ENCODE measurements around the gene NIT1.

The NIT1 gene

DNA sequence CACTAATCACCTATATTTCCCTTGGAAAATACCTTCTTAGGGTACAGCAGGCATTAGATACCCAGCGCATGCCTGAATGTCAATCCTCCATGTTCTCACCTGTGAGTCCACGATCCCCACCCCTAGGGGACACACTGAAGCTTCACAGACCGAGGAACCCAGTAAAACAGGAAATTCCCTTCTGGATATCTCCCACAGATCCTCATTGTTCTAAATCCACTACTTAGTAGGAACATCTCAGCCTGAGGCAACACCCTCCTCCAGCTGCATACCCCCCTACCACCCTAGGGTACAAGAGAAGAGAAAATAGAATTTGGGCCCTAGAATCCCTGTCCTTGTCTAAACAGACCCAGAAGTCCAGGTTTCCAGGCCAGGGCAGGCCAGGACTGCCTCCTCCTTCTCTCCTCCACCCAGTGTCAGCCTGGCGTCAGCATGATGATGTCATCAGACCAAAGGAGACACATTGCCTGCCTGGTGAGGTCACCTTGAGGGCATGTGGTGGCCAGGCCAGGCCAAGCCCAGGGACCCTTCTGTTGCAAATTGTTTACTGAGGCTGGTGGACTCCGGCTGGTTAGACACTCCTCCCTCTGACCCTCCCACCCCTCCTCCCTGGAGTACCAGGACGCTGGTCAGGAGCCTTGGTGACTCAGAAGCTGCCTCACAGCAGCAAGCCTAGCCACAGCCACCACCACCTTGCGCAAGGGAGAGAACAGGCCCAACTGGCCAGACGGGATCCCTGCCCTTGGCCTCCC is 34.7 kb upstream of the NIT1 start:
- H3K9ac ChIP-seq (ENCODE audit: low read length), result no peak overlapping the region
- no peaks in the 10 kb centered on the region for H3K36me3 ChIP-seq (ENCODE audit: low read length)
- no peaks in the 10 kb centered on the region for H3K79me2 ChIP-seq (ENCODE audit: insufficient read depth, low read length)
- no peak overlapping the region for H3K27ac ChIP-seq (ENCODE audit: low read depth, low read length)
- no peaks in the 10 kb centered on the region for H3K27me3 ChIP-seq (ENCODE audit: low read length)
- H2AFZ ChIP-seq (ENCODE audit: low read depth, low read length, severe bottlenecking), result no peak overlapping the region
- no peak overlapping the region for H3K4me2 ChIP-seq (ENCODE audit: low read depth, low read length, poor library complexity, severe bottlenecking)
- no peaks in the 10 kb centered on the region for H3F3A ChIP-seq (ENCODE audit: insufficient read depth)
- no peaks in the 10 kb centered on the region for H3K9me2 ChIP-seq (replicated peaks; ENCODE audit: insufficient read depth, low read length)
- no peak for TF ChIP-seq EZH2phosphoT487 (conservative IDR thresholded peaks at IDR 0.05; ENCODE audit: low read length)
- TF ChIP-seq, protein P1, sequence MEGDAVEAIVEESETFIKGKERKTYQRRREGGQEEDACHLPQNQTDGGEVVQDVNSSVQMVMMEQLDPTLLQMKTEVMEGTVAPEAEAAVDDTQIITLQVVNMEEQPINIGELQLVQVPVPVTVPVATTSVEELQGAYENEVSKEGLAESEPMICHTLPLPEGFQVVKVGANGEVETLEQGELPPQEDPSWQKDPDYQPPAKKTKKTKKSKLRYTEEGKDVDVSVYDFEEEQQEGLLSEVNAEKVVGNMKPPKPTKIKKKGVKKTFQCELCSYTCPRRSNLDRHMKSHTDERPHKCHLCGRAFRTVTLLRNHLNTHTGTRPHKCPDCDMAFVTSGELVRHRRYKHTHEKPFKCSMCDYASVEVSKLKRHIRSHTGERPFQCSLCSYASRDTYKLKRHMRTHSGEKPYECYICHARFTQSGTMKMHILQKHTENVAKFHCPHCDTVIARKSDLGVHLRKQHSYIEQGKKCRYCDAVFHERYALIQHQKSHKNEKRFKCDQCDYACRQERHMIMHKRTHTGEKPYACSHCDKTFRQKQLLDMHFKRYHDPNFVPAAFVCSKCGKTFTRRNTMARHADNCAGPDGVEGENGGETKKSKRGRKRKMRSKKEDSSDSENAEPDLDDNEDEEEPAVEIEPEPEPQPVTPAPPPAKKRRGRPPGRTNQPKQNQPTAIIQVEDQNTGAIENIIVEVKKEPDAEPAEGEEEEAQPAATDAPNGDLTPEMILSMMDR (IDR thresholded peaks at IDR 0.05; ENCODE audit: insufficient read depth, low read length, poor library complexity, severe bottlenecking), result no peak
- H3K9me3 ChIP-seq (ENCODE audit: insufficient read depth, low read length), result no peaks in the 10 kb centered on the region
- no peaks in the 10 kb centered on the region for H4K20me1 ChIP-seq (ENCODE audit: low read depth, low read length)
- H3K4me3 ChIP-seq (ENCODE audit: insufficient read depth, low read length, poor library complexity, severe bottlenecking), result no peak overlapping the region

DNA sequence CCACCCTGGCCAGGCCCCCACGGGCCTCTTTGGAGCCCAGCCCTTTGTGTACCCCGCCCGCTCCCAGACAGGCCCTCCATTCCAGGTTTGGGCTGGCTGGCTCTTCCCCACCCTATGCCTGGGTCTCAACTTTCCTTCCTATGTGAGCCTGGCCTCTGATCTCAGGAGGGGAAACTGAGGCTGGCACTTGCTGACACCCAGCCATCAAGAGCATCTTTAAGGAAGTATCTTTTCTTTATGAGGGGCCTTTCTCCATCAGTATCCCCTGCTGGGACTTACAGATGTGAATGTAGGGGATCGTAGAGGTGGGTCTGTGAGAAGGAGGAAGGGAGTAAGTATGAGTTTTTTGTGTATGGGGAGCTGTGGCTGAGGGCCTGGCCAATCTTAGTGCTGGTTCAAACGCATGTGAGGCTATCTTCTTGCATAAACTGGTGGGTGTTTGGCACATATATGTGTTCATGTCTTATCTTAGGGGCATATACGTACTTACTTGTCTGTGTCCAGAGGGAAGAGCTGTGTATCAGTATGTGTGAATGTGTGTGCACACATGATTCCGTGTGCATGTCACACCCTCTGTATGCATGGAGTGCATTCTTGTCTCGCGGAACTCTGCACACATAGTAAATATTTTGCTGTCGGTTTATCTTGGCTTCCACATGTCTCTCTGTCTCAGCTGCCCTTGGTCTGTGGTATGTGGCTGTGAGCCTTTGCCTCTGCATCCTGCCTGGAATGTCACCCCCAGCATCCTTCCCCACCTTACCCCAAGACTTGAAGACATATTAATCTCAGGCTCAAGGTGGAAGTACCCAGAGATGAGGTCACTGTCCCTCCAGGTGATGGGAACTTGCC is 33.9 kb upstream of the NIT1 start:
- no peaks in the 10 kb centered on the region for H3K79me2 ChIP-seq (ENCODE audit: insufficient read depth, low read length)
- no peak overlapping the region for H2AFZ ChIP-seq (ENCODE audit: low read depth, low read length, severe bottlenecking)
- H3K27me3 ChIP-seq (ENCODE audit: low read length), result no peaks in the 10 kb centered on the region
- H3K27ac ChIP-seq (ENCODE audit: low read depth, low read length), result no peak overlapping the region
- H4K20me1 ChIP-seq (ENCODE audit: low read depth, low read length), result no peaks in the 10 kb centered on the region
- no peaks in the 10 kb centered on the region for H3F3A ChIP-seq (ENCODE audit: insufficient read depth)
- TF ChIP-seq, protein P1 (IDR thresholded peaks at IDR 0.05; ENCODE audit: insufficient read depth, low read length, poor library complexity, severe bottlenecking), result no peak
- no peak for TF ChIP-seq EZH2phosphoT487 (conservative IDR thresholded peaks at IDR 0.05; ENCODE audit: low read length)
- H3K9me2 ChIP-seq (replicated peaks; ENCODE audit: insufficient read depth, low read length), result no peaks in the 10 kb centered on the region
- no peak overlapping the region for H3K9ac ChIP-seq (ENCODE audit: low read length)
- no peaks in the 10 kb centered on the region for H3K36me3 ChIP-seq (ENCODE audit: low read length)
- no peak overlapping the region for H3K4me2 ChIP-seq (ENCODE audit: low read depth, low read length, poor library complexity, severe bottlenecking)
- H3K9me3 ChIP-seq (ENCODE audit: insufficient read depth, low read length), result no peaks in the 10 kb centered on the region
- no peak overlapping the region for H3K4me3 ChIP-seq (ENCODE audit: insufficient read depth, low read length, poor library complexity, severe bottlenecking)

DNA sequence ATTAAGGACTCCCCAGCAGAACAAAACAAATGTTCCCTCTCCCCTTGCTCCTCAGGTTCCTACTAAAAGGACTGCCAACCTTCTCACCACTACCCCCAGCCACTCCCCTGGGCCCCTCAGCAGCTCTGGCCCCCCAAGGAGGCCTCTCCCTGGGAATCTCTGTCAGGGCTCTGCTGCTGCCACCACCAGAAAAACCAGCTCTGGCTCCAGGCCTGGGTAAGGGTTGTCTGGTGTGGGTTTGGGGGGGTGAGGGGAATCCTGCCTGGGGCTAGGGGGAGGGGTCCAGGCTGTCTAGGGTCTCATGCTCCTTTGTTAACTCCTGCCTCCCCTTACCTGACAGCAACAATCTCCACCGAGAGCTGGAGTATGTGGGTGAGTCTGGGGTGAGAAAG is 33.3 kb upstream of the NIT1 start:
- Histone ChIP-seq H3K4me2 (ENCODE audit: low read depth, low read length, poor library complexity, severe bottlenecking) (no peak overlapping the region), H3F3A (ENCODE audit: insufficient read depth) (no peaks in the 10 kb centered on the region), H3K9me3 (ENCODE audit: insufficient read depth, low read length) (no peaks in the 10 kb centered on the region), H3K4me3 (ENCODE audit: insufficient read depth, low read length, poor library complexity, severe bottlenecking) (no peak overlapping the region), H3K9me2 (replicated peaks; ENCODE audit: insufficient read depth, low read length) (no peaks in the 10 kb centered on the region), H3K79me2 (ENCODE audit: insufficient read depth, low read length) (no peaks in the 10 kb centered on the region), H3K27ac (ENCODE audit: low read depth, low read length) (no peak overlapping the region), H3K27me3 (ENCODE audit: low read length) (no peaks in the 10 kb centered on the region), H3K36me3 (ENCODE audit: low read length) (no peaks in the 10 kb centered on the region), H2AFZ (ENCODE audit: low read depth, low read length, severe bottlenecking) (no peak overlapping the region), H4K20me1 (ENCODE audit: low read depth, low read length) (no peaks in the 10 kb centered on the region), H3K9ac (ENCODE audit: low read length) (no peak overlapping the region)
- TF ChIP-seq, protein P1 (IDR thresholded peaks at IDR 0.05; ENCODE audit: insufficient read depth, low read length, poor library complexity, severe bottlenecking), result no peak
- TF ChIP-seq EZH2phosphoT487 (conservative IDR thresholded peaks at IDR 0.05; ENCODE audit: low read length), result no peak
